IMR-90 (cell line): ENCODE measurements around the gene APMAP. TPM values are rescaled to one million over a fixed set of nuclear protein-coding genes. Genes with fewer than 3 reads are reported as not detected.

Source experiments
- ATAC-seq: fragments of 200-7000 bp; cut with Tn5 transposase; 2 replicates; pipeline ENCODE4 v1.9.1; 2020; ENCODE audit warnings: low read depth, mild to moderate bottlenecking, moderate library complexity
- BruUV-seq: library from RNA; stranded (reverse); fragments of 400-500 nt; replicated peaks from 2 replicates; lab custom pipeline; 2021; lab: Mats Ljungman, UMichigan
- CTCF ChIA-PET: fragments of 300-600 bp; formaldehyde crosslinking; extraction: SDS; loops from one replicate; lab custom pipeline; 2021; ENCODE audit warnings: antibody characterized with exemption; lab: Yijun Ruan, JAX
- POLR2A ChIA-PET: fragments of 300-600 bp; sonication (Branson Sonifier 250); formaldehyde crosslinking; loops from one replicate; lab custom pipeline; 2022; ENCODE audit warnings: antibody characterized with exemption; ENCODE audit not compliant: unreplicated experiment; lab: Charles Lee
- DNase-seq: peaks from one replicate; pipeline ENCODE4 v3.0.0; 2013
- H2AFZ ChIP-seq: replicated peaks from 2 replicates; pipeline ENCODE3; 2013; ENCODE audit warnings: low read length, mild to moderate bottlenecking; ENCODE audit not compliant: poor library complexity
- H2AK5ac ChIP-seq: 2 replicates; pipeline ENCODE4 v1.6.1; 2013; ENCODE audit warnings: low read depth, low read length, inconsistent platforms
- H2AK9ac ChIP-seq: replicated peaks from 2 replicates; pipeline ENCODE3; 2013; ENCODE audit warnings: mild to moderate bottlenecking, low read depth, low read length, moderate library complexity; ENCODE audit not compliant: poor library complexity
- H2BK120ac ChIP-seq: 2 replicates; pipeline ENCODE4 v1.6.1; 2013; ENCODE audit warnings: low read depth, low read length, inconsistent platforms
- H2BK15ac ChIP-seq: 3 replicates; pipeline ENCODE4 v1.6.1; 2013; ENCODE audit warnings: low read depth, low read length, inconsistent platforms
- H2BK20ac ChIP-seq: 2 replicates; pipeline ENCODE4 v1.6.1; 2013; ENCODE audit warnings: low read depth, mild to moderate bottlenecking, inconsistent platforms, low read length, moderate library complexity
- H2BK5ac ChIP-seq: 2 replicates; pipeline ENCODE4 v1.6.1; 2013; ENCODE audit warnings: mild to moderate bottlenecking, low read depth, low read length, inconsistent platforms; ENCODE audit not compliant: poor library complexity, severe bottlenecking
- H3K14ac ChIP-seq: replicated peaks from 2 replicates; pipeline ENCODE4 v1.6.1; 2013; ENCODE audit warnings: low read depth, low read length, inconsistent platforms
- H3K18ac ChIP-seq: 2 replicates; pipeline ENCODE4 v1.6.1; 2013; ENCODE audit warnings: low read depth, low read length, control low read depth
- H3K23ac ChIP-seq: 2 replicates; pipeline ENCODE4 v1.6.1; 2013; ENCODE audit warnings: low read depth, low read length, inconsistent platforms
- H3K27ac ChIP-seq: 2 replicates; pipeline ENCODE4 v1.5.1; 2013; ENCODE audit warnings: mild to moderate bottlenecking, control low read depth, low read length; ENCODE audit not compliant: insufficient read depth
- H3K27me3 ChIP-seq: 2 replicates; pipeline ENCODE4 v1.6.1; 2013; ENCODE audit warnings: low read length; ENCODE audit not compliant: control insufficient read depth, insufficient read depth
- H3K36me3 ChIP-seq: 2 replicates; pipeline ENCODE4 v1.6.1; 2013; ENCODE audit warnings: low read length, mixed read lengths; ENCODE audit not compliant: control insufficient read depth, insufficient read depth
- H3K4ac ChIP-seq: 2 replicates; pipeline ENCODE4 v1.6.1; 2013; ENCODE audit warnings: low read depth, low read length, inconsistent platforms
- H3K4me1 ChIP-seq: 2 replicates; pipeline ENCODE4 v1.6.1; 2013; ENCODE audit warnings: low read length, mixed read lengths; ENCODE audit not compliant: control insufficient read depth, insufficient read depth
- H3K4me2 ChIP-seq: 2 replicates; pipeline ENCODE4 v1.6.1; 2013; ENCODE audit warnings: low read depth, mild to moderate bottlenecking, control low read depth, low read length, moderate library complexity
- H3K4me3 ChIP-seq: 2 replicates; pipeline ENCODE4 v1.5.1; 2013; ENCODE audit warnings: low read depth, mild to moderate bottlenecking, control low read depth, low read length, moderate library complexity; ENCODE audit not compliant: insufficient read depth
- H3K56ac ChIP-seq: 2 replicates; pipeline ENCODE4 v1.6.1; 2013; ENCODE audit warnings: low read length, inconsistent platforms; ENCODE audit not compliant: insufficient read depth; ENCODE audit errors: extremely low read depth
- H3K79me1 ChIP-seq, 2 experiments: 2 replicates each; pipeline ENCODE4 v1.6.1; 2013; ENCODE audit warnings: low read length in 2 of 2, inconsistent platforms in 1 of 2, low read depth in 1 of 2
- H3K9ac ChIP-seq: 2 replicates; pipeline ENCODE4 v1.6.1; 2013; ENCODE audit warnings: low read depth, low read length, control low read depth
- H3K9me1 ChIP-seq: 2 replicates; pipeline ENCODE4 v1.6.1; 2013; ENCODE audit warnings: low read length, inconsistent platforms; ENCODE audit not compliant: insufficient read depth
- H3K9me3 ChIP-seq: 2 replicates; pipeline ENCODE4 v1.6.1; 2013; ENCODE audit warnings: low read length; ENCODE audit not compliant: control insufficient read depth, insufficient read depth
- H4K20me1 ChIP-seq: 2 replicates; pipeline ENCODE4 v1.6.1; 2013; ENCODE audit warnings: low read length, inconsistent platforms; ENCODE audit not compliant: insufficient read depth
- H4K5ac ChIP-seq: 2 replicates; pipeline ENCODE4 v1.6.1; 2013; ENCODE audit warnings: mild to moderate bottlenecking, low read depth, low read length, control low read depth
- H4K8ac ChIP-seq, 2 experiments: 2 replicates each; pipeline ENCODE4 v1.6.1; 2013; ENCODE audit warnings: low read depth in 2 of 2, low read length in 2 of 2, control low read depth in 1 of 2, inconsistent platforms in 1 of 2
- H4K91ac ChIP-seq: 2 replicates; pipeline ENCODE4 v1.6.1; 2013; ENCODE audit warnings: low read depth, low read length, inconsistent platforms; ENCODE audit not compliant: insufficient read depth
- CHD1 ChIP-seq: IDR thresholded peaks from 2 replicates; pipeline ENCODE4 v1.6.1; 2012; ENCODE audit warnings: low read depth, low read length, improper control_type of control experiment
- CTCF ChIP-seq: conservative IDR thresholded peaks from 2 replicates; pipeline ENCODE4 v1.5.1; 2012; ENCODE audit warnings: mild to moderate bottlenecking, low read depth, low read length, improper control_type of control experiment
- ELK1 ChIP-seq: fragments of 150-350 bp; IDR thresholded peaks from 2 replicates; pipeline ENCODE4 v1.6.1; 2016; ENCODE audit warnings: low read depth, mild to moderate bottlenecking, low read length, moderate library complexity, borderline replicate concordance
- MAFK ChIP-seq: IDR thresholded peaks from 2 replicates; pipeline ENCODE4 v1.6.1; 2012; ENCODE audit warnings: low read depth, low read length, improper control_type of control experiment
- MAZ ChIP-seq: IDR thresholded peaks from 2 replicates; pipeline ENCODE4 v1.6.1; 2012; ENCODE audit warnings: low read depth, mild to moderate bottlenecking, low read length, improper control_type of control experiment, moderate library complexity, borderline replicate concordance
- MXI1 ChIP-seq: IDR thresholded peaks from 2 replicates; pipeline ENCODE4 v1.6.1; 2012; ENCODE audit warnings: low read depth, mild to moderate bottlenecking, low read length, moderate library complexity, borderline replicate concordance
- POLR2A ChIP-seq: IDR thresholded peaks from 2 replicates; pipeline ENCODE4 v1.6.1; 2012; ENCODE audit warnings: mild to moderate bottlenecking, low read depth, low read length
- RAD21 ChIP-seq: IDR thresholded peaks from 2 replicates; pipeline ENCODE4 v1.6.1; 2012; ENCODE audit warnings: low read length, improper control_type of control experiment
- RFX5 ChIP-seq: IDR thresholded peaks from 2 replicates; pipeline ENCODE4 v1.8.0; 2012; ENCODE audit warnings: low read depth, mild to moderate bottlenecking, low read length, moderate library complexity
- SMC3 ChIP-seq: fragments of 150-350 bp; IDR thresholded peaks from 2 replicates; pipeline ENCODE4 v1.6.1; 2016; ENCODE audit warnings: low read depth, mild to moderate bottlenecking, antibody characterized with exemption, low read length, moderate library complexity
- USF2 ChIP-seq: fragments of 150-350 bp; IDR thresholded peaks from 2 replicates; pipeline ENCODE4 v1.6.1; 2017; ENCODE audit warnings: mild to moderate bottlenecking, antibody characterized with exemption, low read length, low read depth
- WGBS, 2 experiments: methylation state at CpG; one replicate each; pipeline versions ENCODE4 v1.1.5 to v1.1.7; 2013; ENCODE audit warnings: missing lambda C conversion rate in 2 of 2; ENCODE audit not compliant: insufficient read length in 1 of 2; ENCODE audit errors: extremely low coverage in 2 of 2; 5-methylcytosine and 5-hydroxymethylcytosine counted together
- dilution Hi-C: fragments of 300-500 bp; cut with HindIII; formaldehyde crosslinking; loops from one replicate; pipeline ENCODE4 v1.14.3; 2018; ENCODE audit warnings: low sequenced_read_pairs; ENCODE audit not compliant: unreplicated experiment
- in situ Hi-C: fragments of 300-500 bp; cut with MboI; formaldehyde crosslinking; loops from 3 replicates; pipeline ENCODE4 v1.14.3; 2019; ENCODE audit warnings: low sequenced_read_pairs, inconsistent platforms, mixed read lengths
- intact Hi-C: fragments of 100-400 bp; cut with micrococcal nuclease; formaldehyde crosslinking; loops from 2 replicates; pipeline ENCODE4 v1.10.0; 2022
- polyA plus RNA-seq, 3 experiments: library from polyadenylated mRNA; depleted of rRNA; stranded (reverse); fragments of >200 nt; gene quantifications; 2 replicates each; pipeline ENCODE4 v1.2.3, GENCODE V29; 2012; ENCODE audit warnings: low replicate concordance in 1 of 3
- total RNA-seq: library from RNA; depleted of rRNA; stranded (reverse); fragments of >200 nt; gene quantifications from 2 replicates; pipeline ENCODE4 v1.2.3, GENCODE V29; 2012

APMAP gene
- total and polyA plus RNA-seq, 2 of the 4 experiments (the other 2 are of a cell fraction): 67.2 to 88.8 TPM

- Histone ChIP-seq H3K9me3 (no peaks in the 10 kb centered on the region), H4K5ac (no peak overlapping the region), H3K23ac (no peak overlapping the region), H3K4ac (no peak overlapping the region), H3K4me2 (peak overlapping the region; percentile 93), H3K9ac (no peak overlapping the region; the same call in 1 of the 2 replicates), H4K91ac (no peak overlapping the region), H2BK5ac (no peak overlapping the region), H3K27ac (no peak overlapping the region), H3K79me1 (peaks cover 10 to 22% of the 10 kb centered on the region in 2 experiments; a peak in 2 of 4 replicates), H2BK120ac (no peak overlapping the region), H2BK20ac (no peak overlapping the region), H4K8ac (peak overlapping the region in 1 of 2 experiments; percentile 31; a peak in 1 of 4 replicates), H3K18ac (no peak overlapping the region), H3K14ac (no peak overlapping the region), H3K27me3 (peaks cover 29% of the 10 kb centered on the region), H2AK5ac (no peak overlapping the region), H2BK15ac (no peak overlapping the region), H2AFZ (peak overlapping the region; percentile 55), H3K4me1 (no peaks in the 10 kb centered on the region), H4K20me1 (no peaks in the 10 kb centered on the region), H3K36me3 (no peaks in the 10 kb centered on the region), H3K56ac (no peak overlapping the region), H3K9me1 (peaks cover 3% of the 10 kb centered on the region; the same call in 1 of the 2 replicates), H2AK9ac (peak overlapping the region; percentile 8), H3K4me3 (peak overlapping the region; percentile 14; the same call in 1 of the 2 replicates)
- CTCF ChIA-PET: interaction anchor here (0.6 to 3.8 kb wide), 7 partner anchors 9 to 514 kb away, joined by 3 to 28 read pairs (median 4); no protein-coding TSS in a partner anchor
- TF ChIP-seq MAFK: no peak
- no peak for TF ChIP-seq CHD1
- TF ChIP-seq ELK1: no peak
- peak; percentile 92 for TF ChIP-seq SMC3
- peak; percentile 96 for TF ChIP-seq CTCF
- peak; percentile 69 for TF ChIP-seq MAZ
- TF ChIP-seq RAD21: peak; percentile 96
- no peak for TF ChIP-seq RFX5
- no peak for TF ChIP-seq MXI1
- 0 out of 2 replicates have a peak, but pooled peaks have one; percentile 47 for TF ChIP-seq POLR2A
- TF ChIP-seq USF2: no peak
- POLR2A ChIA-PET: no interaction called here
- ATAC-seq: peak; percentile 19; the same call in 1 of the 2 replicates
- peak; percentile 63 for DNase-seq
- no TSS peak for BruUV-seq
- WGBS, 2 experiments: 33% methylated on average over 7 of the region's 20 CpGs; no CpG with 5 or more reads in 1 of the 2 experiments
- dilution Hi-C loops: no loop called here
- in situ Hi-C loops: loop anchor here (5.0 to 25.0 kb wide), 7 partner anchors 68 to 868 kb away; partner anchors contain the start of genes ENTPD6, NINL and ZNF337
- intact Hi-C loops: loop anchor here (1.0 to 2.0 kb wide), 5 partner anchors 71 to 405 kb away; partner anchors contain the start of gene PYGB
These were observed 2.2 kb upstream of the APMAP start for GRCh38 chr20:24994470-24995368.
